Lower lobe of right lung (tissue), 2 donors: Measurements from ENCODE around the gene PDE7B. TPM values are rescaled to one million over a fixed set of nuclear protein-coding genes. Genes with fewer than 3 reads are reported as not detected.

Experiments
- ATAC-seq, 2 donors: fragments of 200-7000 bp; cut with Tn5 transposase; one replicate each; pipeline ENCODE4 v1.9.1; 2020 to 2022; ENCODE audit warnings: mild to moderate bottlenecking in 2 of 2, moderate library complexity in 2 of 2
- DNase-seq: peaks from one replicate; pipeline ENCODE4 v3.0.0-alpha.2; 2020
- H3K27ac ChIP-seq: fragments of 200-600 bp; one replicate; pipeline ENCODE4 v1.8.0; 2022
- H3K27me3 ChIP-seq: fragments of 200-600 bp; one replicate; pipeline ENCODE4 v1.8.0; 2022; ENCODE audit warnings: low read depth
- H3K36me3 ChIP-seq: fragments of 200-600 bp; one replicate; pipeline ENCODE4 v1.8.0; 2022; ENCODE audit warnings: mild to moderate bottlenecking
- H3K4me1 ChIP-seq: fragments of 200-600 bp; one replicate; pipeline ENCODE4 v1.8.0; 2022
- H3K4me3 ChIP-seq: fragments of 200-600 bp; one replicate; pipeline ENCODE4 v1.8.0; 2022; ENCODE audit warnings: mild to moderate bottlenecking
- H3K9me3 ChIP-seq: fragments of 200-600 bp; one replicate; pipeline ENCODE4 v1.8.0; 2022
- intact Hi-C: fragments of 100-400 bp; cut with DNase I; formaldehyde crosslinking; loops from one replicate; pipeline ENCODE4 v1.11.0; 2022
- total RNA-seq: library from RNA; stranded (reverse); fragmentation: NEBNext Ultra II Directional; extraction: Animal tissue kit (Norgen Biotek cat#: 25700); gene quantifications from one replicate; pipeline ENCODE4 v1.2.1, GENCODE V29; 2021
- TF ChIP-seq, protein P1 (sequence below): fragments of 200-600 bp; IDR thresholded peaks from one replicate; pipeline ENCODE4 v1.8.0; 2022; ENCODE audit warnings: antibody characterized with exemption, mild to moderate bottlenecking
- donor health status: DM: no; HTN: yes; CAD: no; lungs with severe emphysema.

Gene PDE7B
- total RNA-seq, 1 donor from 2014 or later, result 2.2 TPM

GRCh38 chr6:135906972-135907465 is 55.5 kb downstream of the PDE7B start:
- intact Hi-C loops, result no loop called here
- H3K4me1 ChIP-seq, result peaks cover 9% of the 10 kb centered on the region

DNA sequence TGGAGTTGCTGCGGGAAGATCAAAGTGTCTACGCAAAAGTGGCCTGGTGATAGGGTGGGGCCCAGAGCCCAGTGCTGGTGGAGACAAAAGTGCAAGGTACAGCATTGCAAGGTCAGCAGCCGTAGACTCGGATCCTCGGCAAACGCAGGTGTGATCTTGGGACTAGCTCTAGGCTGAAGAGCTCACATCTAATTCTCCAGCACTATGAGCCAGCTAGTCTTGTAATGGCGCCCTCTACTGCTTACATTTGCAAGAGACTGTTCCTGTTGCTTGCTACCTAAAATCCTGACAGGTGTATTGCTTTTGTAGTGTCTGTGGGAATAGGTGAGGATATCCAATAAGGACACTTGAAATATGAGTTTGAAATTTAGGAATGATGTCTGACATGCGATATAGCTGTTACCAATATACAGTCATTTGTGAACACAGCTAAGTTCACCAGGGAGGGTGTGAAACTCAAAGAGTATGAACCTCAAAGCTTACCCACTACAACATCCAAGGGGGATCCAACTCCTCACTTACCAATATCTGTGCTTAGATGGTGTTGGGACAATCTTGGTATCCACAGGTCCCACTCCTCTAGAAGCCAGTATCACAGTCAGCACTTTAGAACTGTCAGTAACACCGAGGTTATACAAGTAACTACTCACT is 58.4 kb downstream of the PDE7B start:
- ATAC-seq (peak; percentile 76 to 79), DNase-seq (no peak)
- Histone ChIP-seq H3K27ac (no peak overlapping the region), H3K36me3 (no peaks in the 10 kb centered on the region), H3K4me1 (no peaks in the 10 kb centered on the region), H3K4me3 (no peak overlapping the region), H3K9me3 (no peaks in the 10 kb centered on the region), H3K27me3 (no peaks in the 10 kb centered on the region)
- TF ChIP-seq, protein P1, sequence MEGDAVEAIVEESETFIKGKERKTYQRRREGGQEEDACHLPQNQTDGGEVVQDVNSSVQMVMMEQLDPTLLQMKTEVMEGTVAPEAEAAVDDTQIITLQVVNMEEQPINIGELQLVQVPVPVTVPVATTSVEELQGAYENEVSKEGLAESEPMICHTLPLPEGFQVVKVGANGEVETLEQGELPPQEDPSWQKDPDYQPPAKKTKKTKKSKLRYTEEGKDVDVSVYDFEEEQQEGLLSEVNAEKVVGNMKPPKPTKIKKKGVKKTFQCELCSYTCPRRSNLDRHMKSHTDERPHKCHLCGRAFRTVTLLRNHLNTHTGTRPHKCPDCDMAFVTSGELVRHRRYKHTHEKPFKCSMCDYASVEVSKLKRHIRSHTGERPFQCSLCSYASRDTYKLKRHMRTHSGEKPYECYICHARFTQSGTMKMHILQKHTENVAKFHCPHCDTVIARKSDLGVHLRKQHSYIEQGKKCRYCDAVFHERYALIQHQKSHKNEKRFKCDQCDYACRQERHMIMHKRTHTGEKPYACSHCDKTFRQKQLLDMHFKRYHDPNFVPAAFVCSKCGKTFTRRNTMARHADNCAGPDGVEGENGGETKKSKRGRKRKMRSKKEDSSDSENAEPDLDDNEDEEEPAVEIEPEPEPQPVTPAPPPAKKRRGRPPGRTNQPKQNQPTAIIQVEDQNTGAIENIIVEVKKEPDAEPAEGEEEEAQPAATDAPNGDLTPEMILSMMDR, result peak; percentile 57
- intact Hi-C loops, result no loop called here

More at GRCh38 chr6:135906972-135907465, 55.5 kb downstream of the PDE7B start:
- Histone ChIP-seq H3K36me3 (no peaks in the 10 kb centered on the region), H3K4me3 (no peak overlapping the region), H3K27ac (no peak overlapping the region), H3K9me3 (no peaks in the 10 kb centered on the region), H3K27me3 (no peaks in the 10 kb centered on the region)
- TF ChIP-seq, protein P1, result no peak
- ATAC-seq (no peak), DNase-seq (no peak)

DNA sequence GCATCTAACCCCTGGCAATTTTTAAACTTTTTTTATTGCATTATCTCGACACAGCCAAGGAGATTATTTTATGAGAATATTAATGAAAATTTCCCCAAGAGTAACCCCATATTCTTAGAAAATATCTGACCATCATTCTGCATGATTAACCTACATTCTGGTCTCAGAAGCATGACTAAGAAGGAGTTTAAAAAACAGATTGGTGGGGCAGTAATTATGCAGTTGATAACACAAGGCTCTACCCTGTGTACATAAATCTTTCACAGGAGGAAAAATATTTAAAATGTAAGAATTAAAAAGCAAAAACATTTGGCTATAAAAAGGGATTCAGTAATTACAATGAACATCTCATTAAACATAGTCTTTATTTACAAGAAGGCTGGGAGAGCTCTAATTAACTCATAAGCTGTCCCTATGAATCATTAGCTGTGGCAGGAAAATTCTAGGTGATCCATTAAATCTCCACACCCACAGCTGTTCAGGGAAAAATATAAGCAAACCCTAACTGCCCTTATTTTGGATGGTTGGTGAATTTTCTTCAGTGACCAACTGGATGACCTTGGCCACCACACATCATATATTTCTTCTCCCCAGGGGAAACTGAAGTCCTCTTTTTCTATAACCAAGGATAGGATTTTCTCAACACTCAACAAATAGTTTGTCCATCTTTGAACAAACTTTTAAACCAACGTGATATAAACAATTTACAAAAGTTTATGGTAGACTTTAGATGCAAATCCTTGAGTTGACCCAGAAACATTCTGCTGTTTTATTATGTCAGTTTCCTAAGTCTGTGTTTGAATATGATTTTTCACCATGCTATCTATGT is 59.5 kb downstream of the PDE7B start:
- ATAC-seq (no peak), DNase-seq (no peak)
- Histone ChIP-seq H3K27ac (no peak overlapping the region), H3K4me1 (no peaks in the 10 kb centered on the region), H3K4me3 (no peak overlapping the region), H3K9me3 (no peaks in the 10 kb centered on the region), H3K27me3 (no peaks in the 10 kb centered on the region), H3K36me3 (no peaks in the 10 kb centered on the region)
- TF ChIP-seq, protein P1, result no peak
- intact Hi-C loops, result no loop called here

- no peaks in the 10 kb centered on the region for H3K36me3 ChIP-seq
- H3K27me3 ChIP-seq, result no peaks in the 10 kb centered on the region
- TF ChIP-seq, protein P1, result no peak
- no peaks in the 10 kb centered on the region for H3K9me3 ChIP-seq
- no peaks in the 10 kb centered on the region for H3K4me1 ChIP-seq
- intact Hi-C loops, result no loop called here
- no peak for ATAC-seq
- no peak overlapping the region for H3K4me3 ChIP-seq
- H3K27ac ChIP-seq, result no peak overlapping the region
- no peak for DNase-seq
Observed at GRCh38 chr6:135913785-135914184, 62.3 kb downstream of the PDE7B start.

DNA sequence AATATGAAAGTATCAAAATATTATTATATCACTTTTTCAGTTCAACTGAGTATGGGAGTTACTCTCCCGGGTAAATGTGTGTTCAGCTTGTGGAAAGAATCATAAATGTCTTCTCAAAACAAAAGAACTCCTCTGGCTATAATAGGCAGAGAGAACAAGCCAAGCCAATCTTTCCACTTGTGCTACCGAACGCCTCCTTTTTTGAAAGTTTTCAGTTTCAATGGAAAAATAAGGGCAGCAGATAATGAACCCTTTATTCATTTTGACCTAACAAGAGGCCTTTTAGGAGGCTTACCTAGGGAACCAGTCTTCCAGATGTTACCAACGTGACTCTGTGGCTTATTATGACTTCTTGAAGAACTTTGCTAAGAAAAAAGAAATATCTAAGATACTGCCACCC is 67.5 kb downstream of the PDE7B start:
- Histone ChIP-seq H3K9me3 (no peaks in the 10 kb centered on the region), H3K27me3 (no peaks in the 10 kb centered on the region), H3K27ac (no peak overlapping the region), H3K36me3 (no peaks in the 10 kb centered on the region), H3K4me1 (no peaks in the 10 kb centered on the region), H3K4me3 (no peak overlapping the region)
- intact Hi-C loops, result no loop called here
- ATAC-seq (no peak), DNase-seq (no peak)
- TF ChIP-seq, protein P1, result no peak
